ENCODE results near the gene LHFPL3. TPM values are rescaled to one million over a fixed set of nuclear protein-coding genes. Genes with fewer than 3 reads are reported as not detected.
"Not testable (repeated sequence)": the region's sequence is repeated elsewhere in the genome, so short reads cannot be mapped to it uniquely, and the experiment has no call there.

Gene LHFPL3
- total and polyA plus RNA-seq, 9 of the 15 experiments (the other 6 are each of a cell fraction or from before 2014, with no cell fraction given), result 0.21 to 0.52 TPM; not detected in 7

- H3K36me3 ChIP-seq (ENCODE audit: control insufficient read depth, insufficient read depth, low read length); H3K4me3 ChIP-seq; H3K4me2 ChIP-seq (ENCODE audit: insufficient read depth, low read length); H3K27ac ChIP-seq (ENCODE audit: extremely low read depth, low read depth, low read length); ATAC-seq; H3K27me3 ChIP-seq (ENCODE audit: control insufficient read depth in 2 of 2, insufficient read depth in 2 of 2, low read length in 2 of 2); BruUV-seq (replicated peaks); DNase-seq (ENCODE audit: extremely low read depth in 1 of 4, low spot score in 3 of 4); FAIRE-seq; H3K9me3 ChIP-seq (replicated peaks; ENCODE audit: control insufficient read depth, insufficient read depth, low read depth, low read length); H3K9me1 ChIP-seq (ENCODE audit: control insufficient read depth, insufficient read depth, low read length); H3K4me1 ChIP-seq (replicated peaks in 1 of 2; ENCODE audit: control insufficient read depth in 2 of 2, insufficient read depth in 2 of 2, low read length in 2 of 2); H3K79me2 ChIP-seq (ENCODE audit: control insufficient read depth, insufficient read depth, low read length); intact Hi-C loops (cut with micrococcal nuclease); H3K9ac ChIP-seq (ENCODE audit: insufficient read depth in 1 of 2, low read depth in 2 of 2, low read length in 2 of 2); H4K20me1 ChIP-seq (replicated peaks; ENCODE audit: control insufficient read depth, insufficient read depth, low read length); in situ Hi-C loops (cut with MboI); H2AFZ ChIP-seq (ENCODE audit: low read depth, low read length): not testable (repeated sequence)
- ChIA-PET POLR2A (interaction anchor here (1.4 kb wide), 1 partner anchor 8 kb away, joined by 3 read pairs; no protein-coding TSS in a partner anchor), CTCF (ENCODE audit: low intra/inter-chr PET ratio) (interaction anchor here (0.6 kb wide), 1 partner anchor 75 kb away, joined by 3 read pairs; no protein-coding TSS in a partner anchor)
- under 1% methylated on average over 7 of the region's 7 CpGs for WGBS (ENCODE audit: insufficient coverage, low coverage, missing lambda C conversion rate)
Measured at GRCh38 chr7:104595591-104595990, 267.2 kb downstream of the LHFPL3 start.

GRCh38 chr7:104603957-104604356 is 275.6 kb downstream of the LHFPL3 start:
- intact Hi-C loops (cut with micrococcal nuclease) (no loop called here), in situ Hi-C loops (cut with MboI) (no loop called here)
- CTCF ChIA-PET (ENCODE audit: low intra/inter-chr PET ratio), result no interaction called here
- BruUV-seq (replicated peaks), result no TSS peak
- Histone ChIP-seq H3K9me1 (ENCODE audit: control insufficient read depth, insufficient read depth, low read length) (no peaks in the 10 kb centered on the region), H3K4me3 (no peak overlapping the region), H3K4me2 (ENCODE audit: insufficient read depth, low read length) (no peak overlapping the region), H3K4me1 (replicated peaks in 1 of 2; ENCODE audit: control insufficient read depth in 2 of 2, insufficient read depth in 2 of 2, low read length in 2 of 2) (no peaks in the 10 kb centered on the region), H3K27ac (ENCODE audit: extremely low read depth, low read depth, low read length) (no peak overlapping the region), H3K36me3 (ENCODE audit: control insufficient read depth, insufficient read depth, low read length) (no peaks in the 10 kb centered on the region), H3K27me3 (ENCODE audit: control insufficient read depth in 2 of 2, insufficient read depth in 2 of 2, low read length in 2 of 2) (0 out of 5 replicates have a peak, but pooled peaks cover 0 to 6% of the 10 kb centered on the region in 2 experiments), H4K20me1 (replicated peaks; ENCODE audit: control insufficient read depth, insufficient read depth, low read length) (no peaks in the 10 kb centered on the region), H2AFZ (ENCODE audit: low read depth, low read length) (no peak overlapping the region), H3K9ac (ENCODE audit: insufficient read depth in 1 of 2, low read depth in 2 of 2, low read length in 2 of 2) (no peak overlapping the region), H3K9me3 (replicated peaks; ENCODE audit: control insufficient read depth, insufficient read depth, low read depth, low read length) (no peaks in the 10 kb centered on the region), H3K79me2 (ENCODE audit: control insufficient read depth, insufficient read depth, low read length) (no peaks in the 10 kb centered on the region)
- no peak for TF ChIP-seq TAF15 (IDR thresholded peaks at IDR 0.05; ENCODE audit: low read depth, low read length)
- no peak for TF ChIP-seq ZNF79 (CRISPR knock-in tag; IDR thresholded peaks at IDR 0.05; ENCODE audit: low read depth)
- TF ChIP-seq ELF2 (CRISPR knock-in tag; IDR thresholded peaks at IDR 0.05), result no peak
- TF ChIP-seq NR3C1 (CRISPR knock-in tag; IDR thresholded peaks at IDR 0.05), result no peak
- TF ChIP-seq GATAD2B (IDR thresholded peaks at IDR 0.05; ENCODE audit: borderline replicate concordance), result no peak
- TF ChIP-seq ZNF274 (IDR thresholded peaks at IDR 0.05; ENCODE audit: borderline replicate concordance, low read depth, low read length), result no peak
- TF ChIP-seq STAT5A (IDR thresholded peaks at IDR 0.05; ENCODE audit: borderline replicate concordance, low read length), result no peak
- TF ChIP-seq SOX6 (IDR thresholded peaks at IDR 0.05), result no peak
- no peak for TF ChIP-seq ZFP30 (CRISPR knock-in tag; IDR thresholded peaks at IDR 0.05; ENCODE audit: borderline replicate concordance)
- no peak for TF ChIP-seq MXI1 (IDR thresholded peaks at IDR 0.05; ENCODE audit: low read depth, low read length)
- TF ChIP-seq GABPB1 (CRISPR knock-in tag; IDR thresholded peaks at IDR 0.05), result no peak
- no peak for DNase-seq (ENCODE audit: extremely low read depth in 1 of 4, low spot score in 3 of 4)
- no peak for ATAC-seq
- FAIRE-seq, result no peak
- POLR2A ChIA-PET, result interaction anchor here (0.9 to 1.0 kb wide), 2 partner anchors 9 to 14 kb away, joined by 3 to 5 read pairs; no protein-coding TSS in a partner anchor
- WGBS (ENCODE audit: insufficient coverage, low coverage, missing lambda C conversion rate), result 0% methylated on average over 5 of the region's 5 CpGs

All from K562 (cell line).